ENCODE results near the gene ABHD6.
A peak's percentile ranks its signal among the peaks of the same experiment; 100 is the strongest.
"Not testable (repeated sequence)": the region's sequence is repeated elsewhere in the genome, so short reads cannot be mapped to it uniquely, and the experiment has no call there.

ABHD6 gene

DNA sequence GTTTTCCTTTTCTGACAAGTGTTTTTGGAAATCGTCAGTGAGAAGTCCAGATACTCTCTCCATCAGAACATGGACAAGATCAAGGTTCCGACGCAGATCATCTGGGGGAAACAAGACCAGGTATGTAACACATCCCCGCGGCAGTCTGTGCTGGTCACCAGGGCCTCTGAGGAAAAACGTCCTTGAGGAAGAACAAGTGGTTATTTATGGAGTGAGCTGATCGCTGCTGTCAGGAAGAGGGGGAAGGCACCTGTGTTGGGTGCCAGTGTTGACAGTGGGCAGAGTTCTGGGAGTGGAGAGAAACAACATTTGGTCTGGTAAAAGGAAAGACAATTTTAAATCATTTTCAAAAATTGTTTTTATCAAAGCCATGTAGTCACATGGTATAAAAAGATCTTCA, 47.7 kb downstream of the ABHD6 start:
- DNase-seq = no peak

GRCh38 chr3:58287354-58287753, 49.8 kb downstream of the ABHD6 start:
- no peak for DNase-seq

DNA sequence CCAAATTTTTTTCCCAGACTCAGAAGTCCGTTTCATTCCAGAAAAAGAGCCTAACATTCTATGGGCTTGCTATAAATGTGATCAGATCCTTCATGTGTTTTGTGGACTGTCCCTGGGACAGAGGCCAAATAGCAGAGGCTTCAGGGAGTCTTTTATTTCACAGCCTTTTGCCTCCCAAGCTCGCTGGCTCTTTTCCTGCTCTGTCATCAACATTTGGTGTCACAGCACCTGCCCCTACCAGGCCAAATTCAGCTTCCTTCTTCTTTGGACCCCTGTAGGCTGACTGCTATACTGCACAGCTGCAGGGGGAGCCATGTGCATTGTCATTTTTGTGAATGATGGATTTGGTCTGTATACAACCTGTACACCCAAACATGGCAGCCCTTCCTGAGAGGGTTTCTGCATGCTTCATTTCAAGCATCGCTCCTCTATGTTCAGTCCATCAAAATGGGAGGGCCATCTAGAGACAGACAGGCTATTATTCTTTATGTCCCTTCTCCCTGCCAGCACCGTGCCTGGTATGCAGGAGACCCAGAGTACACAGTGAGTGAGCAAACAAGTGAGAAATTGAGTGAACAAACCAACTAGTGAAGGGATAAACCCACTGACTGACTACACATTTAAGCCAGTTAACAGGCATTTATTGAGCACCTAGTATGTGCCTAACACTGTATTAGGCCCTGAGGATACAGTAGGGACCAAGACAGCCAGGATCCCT, 50.6 kb downstream of the ABHD6 start:
- DNase-seq = no peak

DNA sequence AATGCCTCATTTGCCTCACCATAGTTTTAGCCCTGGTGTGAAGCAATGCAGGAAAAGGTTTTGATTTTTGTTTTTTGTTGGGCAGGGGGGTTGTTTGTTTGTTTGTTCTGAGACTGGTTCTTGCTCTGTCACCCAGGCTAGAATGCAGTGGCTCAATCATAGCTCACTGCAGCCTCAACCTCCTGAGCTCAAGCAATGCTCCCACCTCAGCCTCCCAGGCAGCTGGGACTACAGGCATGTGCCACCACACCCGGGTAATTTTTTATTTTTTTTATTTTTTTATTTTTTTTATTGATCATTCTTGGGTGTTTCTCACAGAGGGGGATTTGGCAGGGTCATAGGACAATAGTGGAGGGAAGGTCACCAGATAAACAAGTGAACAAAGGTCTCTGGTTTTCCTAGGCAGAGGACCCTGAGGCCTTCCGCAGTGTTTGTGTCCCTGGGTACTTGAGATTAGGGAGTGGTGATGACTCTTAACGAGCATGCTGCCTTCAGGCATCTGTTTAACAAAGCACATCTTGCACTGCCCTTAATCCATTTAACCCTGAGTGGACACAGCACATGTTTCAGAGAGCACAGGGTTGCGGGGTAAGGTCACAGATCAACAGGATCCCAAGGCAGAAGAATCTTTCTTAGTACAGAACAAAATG, 51.5 kb downstream of the ABHD6 start:
- not testable (repeated sequence) for DNase-seq

- DNase-seq = not testable (repeated sequence)
Measured at GRCh38 chr3:58290446-58290845, 52.9 kb downstream of the ABHD6 start.

DNA sequence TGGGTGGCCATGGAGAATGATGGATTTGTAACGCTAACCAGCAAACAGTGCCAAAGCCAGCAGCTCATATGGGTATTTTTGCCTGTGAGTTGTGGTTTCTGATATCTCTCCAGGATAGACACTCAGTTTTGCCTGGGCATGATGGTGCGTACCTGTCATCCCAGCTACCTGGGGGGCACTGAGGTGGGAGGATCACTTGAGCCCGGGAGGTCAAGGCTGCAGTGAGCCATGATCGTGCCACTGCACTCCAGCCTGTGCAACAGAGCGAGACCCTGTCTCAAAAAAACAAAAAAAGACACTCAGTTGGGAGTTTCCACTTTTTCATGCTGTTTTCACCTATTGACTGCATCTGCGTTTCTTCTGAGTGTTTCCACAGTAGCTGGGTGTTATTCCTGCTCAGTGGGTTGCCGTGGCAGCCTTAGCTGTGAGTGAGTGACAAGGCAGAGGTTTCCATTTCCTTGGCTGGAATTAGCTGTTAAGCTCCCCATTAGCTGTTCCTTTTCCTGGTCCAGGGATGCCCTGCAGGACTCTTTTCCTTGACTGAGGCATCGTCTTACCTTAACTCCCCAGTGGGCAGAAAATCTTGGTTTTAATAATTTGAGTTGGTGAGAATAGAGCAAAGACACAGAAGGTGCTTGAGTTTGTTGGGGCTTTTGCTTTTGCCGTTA, 54.2 kb downstream of the ABHD6 start:
- DNase-seq = no peak

DNA sequence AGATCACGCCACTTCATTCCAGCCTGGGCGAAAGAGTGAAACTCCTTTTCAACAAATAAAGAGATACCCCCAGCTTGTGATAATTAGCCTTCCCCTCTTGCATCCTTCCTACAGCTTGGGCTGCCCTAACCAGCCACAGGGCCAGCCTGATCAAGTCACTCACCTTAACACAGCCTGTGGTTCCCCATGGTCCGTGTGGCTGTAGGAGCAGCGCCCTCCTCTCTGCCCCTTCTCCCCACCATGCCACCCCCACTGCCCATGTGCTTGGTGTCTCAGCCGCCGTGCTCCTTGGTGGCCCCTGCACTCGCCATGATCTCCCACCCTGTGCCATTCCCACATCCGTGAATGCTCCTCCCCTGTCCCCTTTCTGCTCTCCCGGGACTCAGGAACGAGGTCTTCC, 55.3 kb downstream of the ABHD6 start:
- DNase-seq = no peak

- no peak for DNase-seq
Measured at GRCh38 chr3:58293516-58293915, 55.9 kb downstream of the ABHD6 start.

DNA sequence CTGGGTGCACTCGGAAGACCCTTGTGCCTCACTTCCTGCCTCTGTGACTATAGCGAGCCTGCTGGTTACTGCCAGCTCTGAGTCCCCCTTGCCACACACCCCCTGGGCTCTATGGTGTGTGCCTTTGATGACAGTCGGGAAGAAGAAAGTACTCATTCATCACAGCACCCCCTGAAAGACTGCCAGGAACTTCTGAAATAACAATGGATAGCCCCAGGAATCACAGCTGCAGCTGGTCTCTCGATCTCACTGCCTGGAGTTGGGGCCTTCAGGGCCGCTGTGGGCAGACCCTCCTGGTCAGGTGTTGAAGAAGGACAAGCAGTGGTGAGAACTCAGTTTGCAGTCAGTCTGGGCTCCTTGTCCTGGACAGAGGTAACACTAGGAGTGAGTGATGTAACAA, 58.7 kb downstream of the ABHD6 start:
- no peak for DNase-seq

GRCh38 chr3:58296843-58297242, 59.3 kb downstream of the ABHD6 start:
- no peak for DNase-seq

DNA sequence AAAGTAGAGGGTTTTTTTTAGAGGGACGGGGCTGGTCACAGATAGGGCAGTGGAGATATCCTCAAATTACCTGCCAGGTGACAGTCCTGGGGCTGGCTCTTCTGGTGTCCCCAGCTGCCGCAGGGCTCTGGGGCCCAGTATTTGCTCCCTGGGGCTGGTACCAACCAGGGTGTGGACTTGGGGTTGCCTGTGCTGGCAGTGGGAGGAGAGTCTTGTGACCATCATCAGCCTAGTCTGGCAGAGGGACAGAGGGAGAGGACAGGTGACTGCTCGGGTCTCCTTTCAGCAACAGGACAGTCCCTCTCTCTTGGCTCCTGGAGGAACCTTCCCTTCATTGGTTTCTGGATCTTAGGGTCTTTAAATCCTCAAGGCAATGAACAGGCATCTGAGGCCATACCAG, 60.6 kb downstream of the ABHD6 start:
- no peak for DNase-seq

GRCh38 chr3:58299075-58299474, 61.5 kb downstream of the ABHD6 start:
- DNase-seq = no peak

GRCh38 chr3:58299839-58300516, 62.4 kb downstream of the ABHD6 start:
- DNase-seq = peak; percentile 24

- peak; percentile 98 for DNase-seq
Measured at GRCh38 chr3:58305882-58306711, 68.5 kb downstream of the ABHD6 start, which contains the start of the genes HTD2 and RPP14. Gene HTD2 (plus strand): TSS chr3:58306520. CDS start chr3:58317614, 11,094 bp downstream. Gene RPP14 (plus strand): TSS chr3:58306245. CDS start chr3:58310330, 4,085 bp downstream.

DNA sequence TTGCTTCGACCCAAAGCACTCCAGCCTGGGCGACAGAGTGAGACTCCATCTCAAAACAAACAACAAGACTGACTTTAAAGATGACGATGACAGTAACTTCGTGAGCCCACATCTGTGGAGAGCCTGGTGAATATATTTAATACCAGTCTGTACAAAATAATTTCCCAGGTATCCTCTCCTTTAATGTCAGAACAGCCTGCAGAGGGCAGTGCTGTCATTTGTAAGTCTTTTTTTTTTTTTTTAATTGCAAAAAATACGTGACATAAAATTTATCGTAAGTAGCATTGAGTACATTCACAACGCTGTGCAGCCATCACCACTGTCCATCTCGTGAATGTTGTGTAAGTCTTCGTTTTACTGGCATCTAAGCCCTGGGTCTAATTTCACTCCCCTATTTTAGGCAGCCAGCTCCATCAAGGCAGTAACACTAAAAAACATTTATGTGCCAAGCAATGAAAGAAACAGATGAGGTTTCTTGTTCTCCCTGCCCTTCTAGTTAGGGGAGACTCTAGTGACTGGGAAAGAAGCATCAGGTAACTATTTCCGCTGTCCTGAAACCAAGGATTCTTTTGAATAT, 70.1 kb downstream of the ABHD6 start:
- DNase-seq = peak; percentile 75

GRCh38 chr3:58308728-58309127, 71.1 kb downstream of the ABHD6 start:
- DNase-seq = no peak

DNA sequence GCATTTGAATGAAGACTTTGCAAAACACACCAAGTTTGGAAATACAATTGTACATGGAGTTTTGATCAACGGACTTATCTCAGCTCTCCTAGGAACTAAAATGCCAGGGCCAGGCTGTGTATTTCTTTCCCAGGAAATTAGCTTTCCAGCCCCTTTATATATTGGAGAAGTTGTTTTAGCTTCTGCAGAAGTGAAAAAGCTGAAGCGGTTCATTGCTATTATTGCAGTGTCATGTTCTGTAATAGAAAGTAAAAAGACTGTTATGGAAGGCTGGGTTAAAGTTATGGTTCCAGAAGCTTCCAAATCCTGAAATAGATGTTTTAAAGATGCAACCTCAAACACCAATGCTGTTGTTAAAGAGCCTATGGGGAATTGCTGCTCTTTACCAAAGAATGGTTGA, 80.2 kb downstream of the ABHD6 start:
- DNase-seq = no peak

DNA sequence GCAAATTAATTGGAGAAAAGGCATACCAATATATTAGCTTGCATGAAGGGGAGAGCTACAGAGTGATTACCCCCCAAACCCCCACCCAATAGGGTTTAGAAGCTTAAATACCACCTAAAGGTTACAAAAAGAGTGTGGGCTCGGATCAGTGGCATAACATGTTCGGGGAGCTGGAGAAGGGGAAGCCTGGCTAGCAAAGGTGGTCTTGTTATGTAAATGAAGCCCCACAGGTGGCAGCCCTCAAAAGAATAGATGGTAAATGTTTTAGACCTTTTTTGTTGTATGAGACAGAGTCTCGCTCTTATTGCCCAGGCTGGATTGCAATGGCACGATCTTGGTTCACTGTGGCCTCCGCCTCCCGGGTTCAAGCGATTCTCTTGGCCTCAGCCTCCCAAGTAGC, 84.2 kb downstream of the ABHD6 start:
- DNase-seq = no peak

DNA sequence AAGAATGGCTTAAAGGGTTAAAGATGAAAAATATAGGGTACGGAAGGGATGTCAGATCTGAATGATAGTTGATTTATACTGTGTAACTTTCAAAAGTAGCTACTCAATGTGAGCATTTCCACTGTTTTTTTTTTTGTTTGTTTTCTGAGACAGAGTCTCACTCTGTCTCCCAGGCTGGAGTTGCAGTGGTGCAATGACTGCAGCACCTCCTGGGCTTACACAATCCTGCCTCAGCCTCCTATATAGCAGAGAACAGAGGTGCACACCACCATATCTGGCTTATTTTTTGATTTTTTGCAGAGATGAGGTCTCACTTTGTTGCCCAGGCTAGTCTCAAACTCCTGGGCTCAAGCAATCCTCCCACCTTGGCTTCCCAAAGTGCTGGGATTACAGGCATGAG, 85.2 kb downstream of the ABHD6 start:
- no peak for DNase-seq

DNA sequence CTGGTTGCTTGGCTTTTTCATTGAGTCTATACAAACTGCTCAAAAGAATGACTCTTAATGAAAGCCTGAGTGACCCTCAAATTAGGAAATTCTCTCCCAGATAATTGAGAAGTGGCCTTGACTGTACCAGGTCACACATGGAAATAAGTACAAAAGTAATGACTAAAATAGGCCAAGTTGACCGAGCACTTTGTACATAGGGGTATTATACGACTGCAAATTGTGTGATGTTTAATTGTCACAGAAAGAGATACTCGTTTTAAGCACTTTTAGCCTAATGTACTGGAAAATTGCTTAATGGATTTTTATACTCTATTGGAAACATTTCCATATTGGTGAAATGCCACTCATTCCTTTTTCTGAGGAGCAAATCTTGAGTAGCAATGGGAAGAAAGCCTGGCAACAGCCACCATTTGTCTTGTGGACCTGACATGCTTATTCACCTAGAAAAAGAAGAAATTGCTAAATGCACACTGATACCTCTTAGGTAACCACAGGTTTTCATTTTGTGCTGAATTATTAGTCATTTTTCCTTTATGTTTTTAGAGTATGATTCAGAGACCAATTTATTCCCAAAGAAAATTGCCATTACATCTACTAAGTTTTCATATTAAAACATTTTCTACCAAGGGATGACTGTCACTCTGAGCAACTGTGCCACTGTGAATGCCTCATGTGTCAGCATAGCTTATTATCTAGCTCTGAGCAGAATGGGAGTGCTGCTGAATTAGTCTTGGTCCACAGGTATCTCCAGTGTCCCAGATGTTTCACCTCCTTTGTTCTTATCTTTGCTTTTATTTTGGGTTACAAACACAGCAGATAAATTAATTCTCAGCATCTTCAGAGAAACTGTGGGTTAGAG, 86.2 kb downstream of the ABHD6 start:
- DNase-seq = no peak

Data from CD4-positive, alpha-beta T cell treated with Interleukin-10 for 1 hour (primary cell).